Endothelial cell of umbilical vein (primary cell): ENCODE results near the gene STAC3. TPM values are rescaled to one million over a fixed set of nuclear protein-coding genes. Genes with fewer than 3 reads are reported as not detected.

ENCODE experiments used
- BruUV-seq: library from RNA; stranded (reverse); fragments of 400-500 nt; replicated peaks from 2 replicates; lab custom pipeline; 2021; lab: Mats Ljungman, UMichigan
- CTCF ChIA-PET: fragments of 300-600, 350-600 bp; sonication (Branson Sonifier 250); formaldehyde crosslinking; loops from one replicate; lab custom pipeline; 2021; ENCODE audit warnings: antibody characterized with exemption, inconsistent platforms; lab: Charles Lee
- POLR2A ChIA-PET: fragments of 300-600, 350-600 bp; sonication (Branson Sonifier 250); formaldehyde crosslinking; loops from one replicate; lab custom pipeline; 2021; ENCODE audit warnings: antibody characterized with exemption, inconsistent platforms; lab: Charles Lee
- DNase-seq: peaks from one replicate; pipeline ENCODE4 v3.0.0-alpha.2; 2011; ENCODE audit warnings: low read depth, low spot score
- FAIRE-seq: peaks from 2 replicates; lab custom pipeline; 2011; peaks lifted over from hg19 to GRCh38; lab: Jason Lieb, UNC
- H2AFZ ChIP-seq: 2 replicates; pipeline ENCODE4 v1.6.0; 2012; ENCODE audit warnings: low read depth, low read length, control low read depth, inconsistent platforms
- H3K27ac ChIP-seq: 2 replicates; pipeline ENCODE4 v1.5.1; 2011; ENCODE audit warnings: low read depth, mild to moderate bottlenecking, control low read depth, low read length, moderate library complexity; ENCODE audit not compliant: insufficient read depth
- H3K27me3 ChIP-seq, 2 experiments: 2 replicates each; pipeline versions ENCODE4 v1.6.0 to v1.6.1; 2011; ENCODE audit warnings: low read length in 2 of 2, mixed read lengths in 1 of 2; ENCODE audit not compliant: control insufficient read depth in 2 of 2, insufficient read depth in 2 of 2
- H3K36me3 ChIP-seq, 2 experiments: 2 replicates in 1 of 2; 3 replicates in 1 of 2; pipeline ENCODE4 v1.5.1; 2011; ENCODE audit warnings: low read length in 2 of 2, mild to moderate bottlenecking in 1 of 2, moderate library complexity in 1 of 2; ENCODE audit not compliant: control insufficient read depth in 2 of 2, insufficient read depth in 2 of 2; ENCODE audit errors: extremely low read depth in 1 of 2
- H3K4me1 ChIP-seq: 3 replicates; pipeline ENCODE4 v1.5.1; 2011; ENCODE audit warnings: mild to moderate bottlenecking, low read length; ENCODE audit not compliant: control insufficient read depth, insufficient read depth; ENCODE audit errors: extremely low read depth
- H3K4me2 ChIP-seq: 2 replicates; pipeline ENCODE4 v1.6.1; 2011; ENCODE audit warnings: low read length, control low read depth, mixed read lengths; ENCODE audit not compliant: insufficient read depth
- H3K4me3 ChIP-seq, 3 experiments: fragments of 200-600 bp in 1 of 3; sonication (generic), shearing (Covaris generic) in 1 of 3; replicated peaks in 1 of 3; 2 replicates each; pipeline ENCODE4 v1.5.1; 2011 to 2016; ENCODE audit warnings: control low read depth in 3 of 3, low read length in 3 of 3, mild to moderate bottlenecking in 2 of 3, inconsistent platforms in 1 of 3, low read depth in 1 of 3, moderate library complexity in 1 of 3; ENCODE audit not compliant: insufficient read depth in 1 of 3
- H3K79me2 ChIP-seq: 2 replicates; pipeline ENCODE4 v1.6.0; 2012; ENCODE audit warnings: low read length, inconsistent platforms; ENCODE audit not compliant: control insufficient read depth, insufficient read depth
- H3K9ac ChIP-seq: replicated peaks from 2 replicates; pipeline ENCODE3; 2011; ENCODE audit warnings: low read length, control low read depth; ENCODE audit not compliant: insufficient read depth; ENCODE audit errors: extremely low read depth
- H3K9me1 ChIP-seq: replicated peaks from 3 replicates; pipeline ENCODE4 v1.6.0; 2011; ENCODE audit warnings: mild to moderate bottlenecking, low read length; ENCODE audit not compliant: control insufficient read depth, insufficient read depth; ENCODE audit errors: extremely low read depth
- H3K9me3 ChIP-seq: replicated peaks from 2 replicates; pipeline ENCODE4 v1.5.1; 2012; ENCODE audit warnings: low read length, inconsistent platforms; ENCODE audit not compliant: control insufficient read depth, insufficient read depth
- H4K20me1 ChIP-seq: replicated peaks from 2 replicates; pipeline ENCODE3; 2011; ENCODE audit warnings: mild to moderate bottlenecking, low read length; ENCODE audit not compliant: control insufficient read depth, insufficient read depth; ENCODE audit errors: extremely low read depth
- EZH2 ChIP-seq: IDR thresholded peaks from 2 replicates; pipeline ENCODE4 v1.6.1; 2012; ENCODE audit warnings: borderline replicate concordance, low read depth, mild to moderate bottlenecking, moderate library complexity, low read length, inconsistent platforms; ENCODE audit not compliant: severe bottlenecking
- FOS ChIP-seq: IDR thresholded peaks from 2 replicates; pipeline ENCODE4 v1.6.1; 2011; ENCODE audit warnings: mild to moderate bottlenecking, low read length, moderate library complexity, borderline replicate concordance; ENCODE audit not compliant: insufficient read depth
- GATA2 ChIP-seq: IDR thresholded peaks from 2 replicates; pipeline ENCODE4 v1.7.0; 2011; ENCODE audit warnings: low read depth, mild to moderate bottlenecking, moderate library complexity, mixed read lengths, low read length; ENCODE audit not compliant: insufficient read length, insufficient read depth
- JUN ChIP-seq: IDR thresholded peaks from 2 replicates; pipeline ENCODE4 v1.6.1; 2011; ENCODE audit warnings: borderline replicate concordance, low read depth; ENCODE audit not compliant: insufficient read length, insufficient read depth
- MYC ChIP-seq: IDR thresholded peaks from one replicate; pipeline ENCODE4 v1.6.1; 2011; ENCODE audit warnings: mild to moderate bottlenecking, low read depth, low read length
- POLR2A ChIP-seq: IDR thresholded peaks from 2 replicates; pipeline ENCODE4 v1.6.1; 2012; ENCODE audit warnings: low read depth, mild to moderate bottlenecking, control low read depth, low read length
- POLR2AphosphoS5 ChIP-seq: IDR thresholded peaks from 2 replicates; pipeline ENCODE4 v1.6.1; 2012; ENCODE audit warnings: low read depth, mild to moderate bottlenecking, control low read depth, low read length, moderate library complexity; ENCODE audit not compliant: insufficient read depth
- dilution Hi-C: fragments of 300-500 bp; cut with MboI; formaldehyde crosslinking; loops from one replicate; pipeline ENCODE4 v1.15.0; 2019; ENCODE audit warnings: low sequenced_read_pairs; ENCODE audit not compliant: extremely low pct_ligation_motif_present
- intact Hi-C: fragments of 100-400 bp; cut with micrococcal nuclease; formaldehyde crosslinking; loops from one replicate; pipeline ENCODE4 v1.10.0; 2022
- polyA plus RNA-seq, 4 experiments: library from polyadenylated mRNA; depleted of rRNA in 3 of 4; stranded (reverse) in 3 of 4; unstranded in 1 of 4; fragments of >200 nt; gene quantifications; 2 replicates each; pipeline versions ENCODE4 v1.2.1 to v1.2.3, GENCODE V29; 2011 to 2012; ENCODE audit warnings: missing spikeins in 1 of 4
- total RNA-seq: library from RNA; stranded (reverse); gene quantifications from 2 replicates; pipeline ENCODE4 v1.2.3, GENCODE V29; 2021
- TF ChIP-seq, protein P1 (sequence below): IDR thresholded peaks from 2 replicates; pipeline ENCODE4 v1.6.1; 2011; ENCODE audit not compliant: insufficient read depth, insufficient read length
- TF ChIP-seq, protein P2 (sequence below), 2 donors: IDR thresholded peaks; 1 replicate in 1 of 2; 2 replicates in 1 of 2; pipeline ENCODE4 v1.5.1; 2011; ENCODE audit warnings: low read length in 2 of 2, mild to moderate bottlenecking in 2 of 2, moderate library complexity in 2 of 2, control low read depth in 1 of 2, inconsistent platforms in 1 of 2, low read depth in 1 of 2; ENCODE audit not compliant: insufficient read depth in 1 of 2; ENCODE audit errors: extremely low read depth in 1 of 2

Gene STAC3
- total and polyA plus RNA-seq, 2 donors (not counting 3 experiments of a cell fraction or from before 2014, with no cell fraction given): 0.36 to 0.55 TPM

DNA sequence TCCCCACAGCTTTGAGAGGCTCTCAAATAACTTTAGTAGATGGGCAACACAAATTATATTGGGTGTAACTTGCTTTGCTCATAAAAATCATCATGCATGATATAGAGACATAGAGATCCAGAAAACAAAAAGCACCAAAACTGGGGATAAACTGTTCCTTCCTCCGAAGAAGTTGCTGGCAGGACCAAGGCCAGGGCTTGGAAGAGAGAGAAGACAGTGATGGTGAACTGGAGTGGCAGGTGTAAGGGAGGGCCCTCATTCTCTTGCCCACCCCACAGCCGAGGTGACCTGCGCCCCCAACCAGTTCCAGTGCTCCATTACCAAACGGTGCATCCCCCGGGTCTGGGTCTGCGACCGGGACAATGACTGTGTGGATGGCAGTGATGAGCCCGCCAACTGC, 49.8 kb downstream of the STAC3 start:
- ChIA-PET POLR2A (no interaction called here), CTCF (no interaction called here)
- TF ChIP-seq GATA2 (no peak), POLR2AphosphoS5 (no peak), EZH2 (no peak), MYC (no peak), JUN (no peak), POLR2A (no peak), FOS (no peak)
- TF ChIP-seq, protein P1, sequence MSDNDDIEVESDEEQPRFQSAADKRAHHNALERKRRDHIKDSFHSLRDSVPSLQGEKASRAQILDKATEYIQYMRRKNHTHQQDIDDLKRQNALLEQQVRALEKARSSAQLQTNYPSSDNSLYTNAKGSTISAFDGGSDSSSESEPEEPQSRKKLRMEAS: no peak
- TF ChIP-seq, protein P2, sequence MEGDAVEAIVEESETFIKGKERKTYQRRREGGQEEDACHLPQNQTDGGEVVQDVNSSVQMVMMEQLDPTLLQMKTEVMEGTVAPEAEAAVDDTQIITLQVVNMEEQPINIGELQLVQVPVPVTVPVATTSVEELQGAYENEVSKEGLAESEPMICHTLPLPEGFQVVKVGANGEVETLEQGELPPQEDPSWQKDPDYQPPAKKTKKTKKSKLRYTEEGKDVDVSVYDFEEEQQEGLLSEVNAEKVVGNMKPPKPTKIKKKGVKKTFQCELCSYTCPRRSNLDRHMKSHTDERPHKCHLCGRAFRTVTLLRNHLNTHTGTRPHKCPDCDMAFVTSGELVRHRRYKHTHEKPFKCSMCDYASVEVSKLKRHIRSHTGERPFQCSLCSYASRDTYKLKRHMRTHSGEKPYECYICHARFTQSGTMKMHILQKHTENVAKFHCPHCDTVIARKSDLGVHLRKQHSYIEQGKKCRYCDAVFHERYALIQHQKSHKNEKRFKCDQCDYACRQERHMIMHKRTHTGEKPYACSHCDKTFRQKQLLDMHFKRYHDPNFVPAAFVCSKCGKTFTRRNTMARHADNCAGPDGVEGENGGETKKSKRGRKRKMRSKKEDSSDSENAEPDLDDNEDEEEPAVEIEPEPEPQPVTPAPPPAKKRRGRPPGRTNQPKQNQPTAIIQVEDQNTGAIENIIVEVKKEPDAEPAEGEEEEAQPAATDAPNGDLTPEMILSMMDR (IDR thresholded peaks at IDR 0.05; ENCODE audit: extremely low read depth in 1 of 2, insufficient read depth in 1 of 2, low read depth in 1 of 2, low read length in 2 of 2): no peak
- intact Hi-C loops: no loop called here
- Histone ChIP-seq H3K27ac (no peak overlapping the region), H3K4me3 (no peak overlapping the region), H3K27me3 (no peaks in the 10 kb centered on the region), H3K79me2 (no peaks in the 10 kb centered on the region), H3K9me1 (no peaks in the 10 kb centered on the region), H3K9ac (no peak overlapping the region), H4K20me1 (no peaks in the 10 kb centered on the region), H3K4me2 (no peak overlapping the region), H2AFZ (no peak overlapping the region), H3K36me3 (no peaks in the 10 kb centered on the region), H3K9me3 (no peaks in the 10 kb centered on the region), H3K4me1 (no peaks in the 10 kb centered on the region)
- no TSS peak for BruUV-seq
- dilution Hi-C loops: no loop called here
- FAIRE-seq (no peak), DNase-seq (no peak)
